WTC11 (cell line): Measurements from ENCODE around the gene PLXND1.

ENCODE experiments used
- CREB1 ChIP-seq: sonication (generic); formaldehyde crosslinking; IDR thresholded peaks from 2 replicates; pipeline ENCODE4 v1.8.0; 2023; ENCODE audit warnings: mild to moderate bottlenecking, missing genetic modification reagents
- FOXK1 ChIP-seq: sonication (generic); formaldehyde crosslinking; IDR thresholded peaks from 2 replicates; pipeline ENCODE4 v1.8.0; 2022; ENCODE audit warnings: mild to moderate bottlenecking, moderate library complexity, missing genetic modification reagents
- FOXP1 ChIP-seq: sonication (generic); formaldehyde crosslinking; IDR thresholded peaks from 2 replicates; pipeline ENCODE4 v1.8.0; 2022; ENCODE audit warnings: missing genetic modification reagents, mild to moderate bottlenecking, moderate library complexity, borderline replicate concordance
- GABPB1 ChIP-seq: sonication (generic); formaldehyde crosslinking; IDR thresholded peaks from 2 replicates; pipeline ENCODE4 v1.8.1; 2023; ENCODE audit warnings: mild to moderate bottlenecking, missing genetic modification reagents
- NR1H2 ChIP-seq: sonication (generic); formaldehyde crosslinking; IDR thresholded peaks from 2 replicates; pipeline ENCODE4 v1.9.0; 2021; ENCODE audit warnings: mild to moderate bottlenecking, moderate library complexity, missing genetic modification reagents
- ZNF121 ChIP-seq: sonication (generic); formaldehyde crosslinking; IDR thresholded peaks from 2 replicates; pipeline ENCODE4 v1.8.0; 2023; ENCODE audit warnings: missing genetic modification reagents
- TF ChIP-seq, protein P1 (sequence below): fragments of 200-600 bp; IDR thresholded peaks from 2 replicates; pipeline ENCODE4 v1.8.0; 2022; ENCODE audit warnings: antibody characterized with exemption
- TF ChIP-seq, protein P2 (sequence below): sonication (generic); formaldehyde crosslinking; IDR thresholded peaks from 2 replicates; pipeline ENCODE4 v1.8.0; 2022; ENCODE audit warnings: mild to moderate bottlenecking, missing genetic modification reagents
- TF ChIP-seq, protein P3 (sequence below): sonication (generic); formaldehyde crosslinking; IDR thresholded peaks from 2 replicates; pipeline ENCODE4 v1.8.0; 2022; ENCODE audit warnings: mild to moderate bottlenecking, missing genetic modification reagents
- TF ChIP-seq, protein P4 (sequence below): sonication (generic); formaldehyde crosslinking; IDR thresholded peaks from 2 replicates; pipeline ENCODE4 v1.8.1; 2023; ENCODE audit warnings: mild to moderate bottlenecking, missing genetic modification reagents, moderate library complexity
- TF ChIP-seq, protein P5 (sequence below): sonication (generic); formaldehyde crosslinking; IDR thresholded peaks from 2 replicates; pipeline ENCODE4 v1.8.1; 2022; ENCODE audit warnings: low read depth, mild to moderate bottlenecking, moderate library complexity, missing genetic modification reagents, borderline replicate concordance
- TF ChIP-seq, protein P6 (sequence below): sonication (generic); formaldehyde crosslinking; IDR thresholded peaks from 2 replicates; pipeline ENCODE4 v1.8.1; 2022; ENCODE audit warnings: mild to moderate bottlenecking, missing genetic modification reagents, moderate library complexity, borderline replicate concordance
- TF ChIP-seq, protein P7 (sequence below): sonication (generic); formaldehyde crosslinking; IDR thresholded peaks from 2 replicates; pipeline ENCODE4 v1.8.0; 2023; ENCODE audit warnings: mild to moderate bottlenecking, missing genetic modification reagents
- TF ChIP-seq, protein P8 (sequence below): sonication (generic); formaldehyde crosslinking; conservative IDR thresholded peaks from 2 replicates; pipeline ENCODE4 v1.8.1; 2022; ENCODE audit warnings: mild to moderate bottlenecking, missing genetic modification reagents

DNA sequence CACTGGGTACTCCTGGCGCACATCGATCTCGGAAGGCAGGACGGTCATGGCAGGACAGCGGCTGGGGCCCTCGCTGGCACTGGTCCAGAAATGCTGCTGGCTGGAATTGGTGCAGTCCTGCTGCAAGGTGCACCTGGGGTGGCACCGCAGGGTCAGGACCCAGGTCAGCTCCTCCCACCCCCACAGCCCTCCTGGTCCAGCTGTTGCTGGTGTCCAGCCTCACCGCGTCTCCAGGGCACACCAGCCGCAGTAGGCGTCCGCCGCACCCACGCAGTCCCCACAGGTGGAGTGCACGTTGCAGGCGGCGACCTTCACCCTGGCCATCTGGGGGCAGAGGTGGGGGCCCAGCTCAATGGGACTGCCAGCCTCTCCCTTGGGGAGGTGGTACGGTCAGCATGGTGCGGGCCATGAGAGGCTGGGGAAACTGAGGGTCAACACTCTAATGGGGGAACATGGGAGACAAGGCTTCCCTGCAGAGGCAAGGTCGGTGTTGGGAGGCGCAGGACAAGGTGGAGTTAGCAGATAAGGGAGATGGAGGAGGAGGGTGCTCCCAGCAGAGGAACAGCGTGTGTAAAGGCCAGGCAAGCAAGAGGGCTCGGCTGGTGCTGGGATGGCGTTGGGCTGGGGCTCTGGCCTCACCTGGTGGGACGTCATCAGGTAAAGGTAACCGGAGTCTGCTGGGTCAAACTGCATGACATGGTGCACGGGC, 20.4 kb downstream of the PLXND1 start:
- TF ChIP-seq, protein P1, sequence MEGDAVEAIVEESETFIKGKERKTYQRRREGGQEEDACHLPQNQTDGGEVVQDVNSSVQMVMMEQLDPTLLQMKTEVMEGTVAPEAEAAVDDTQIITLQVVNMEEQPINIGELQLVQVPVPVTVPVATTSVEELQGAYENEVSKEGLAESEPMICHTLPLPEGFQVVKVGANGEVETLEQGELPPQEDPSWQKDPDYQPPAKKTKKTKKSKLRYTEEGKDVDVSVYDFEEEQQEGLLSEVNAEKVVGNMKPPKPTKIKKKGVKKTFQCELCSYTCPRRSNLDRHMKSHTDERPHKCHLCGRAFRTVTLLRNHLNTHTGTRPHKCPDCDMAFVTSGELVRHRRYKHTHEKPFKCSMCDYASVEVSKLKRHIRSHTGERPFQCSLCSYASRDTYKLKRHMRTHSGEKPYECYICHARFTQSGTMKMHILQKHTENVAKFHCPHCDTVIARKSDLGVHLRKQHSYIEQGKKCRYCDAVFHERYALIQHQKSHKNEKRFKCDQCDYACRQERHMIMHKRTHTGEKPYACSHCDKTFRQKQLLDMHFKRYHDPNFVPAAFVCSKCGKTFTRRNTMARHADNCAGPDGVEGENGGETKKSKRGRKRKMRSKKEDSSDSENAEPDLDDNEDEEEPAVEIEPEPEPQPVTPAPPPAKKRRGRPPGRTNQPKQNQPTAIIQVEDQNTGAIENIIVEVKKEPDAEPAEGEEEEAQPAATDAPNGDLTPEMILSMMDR, result no peak
- TF ChIP-seq GABPB1 (CRISPR knock-in tag), result no peak
- TF ChIP-seq, protein P2, sequence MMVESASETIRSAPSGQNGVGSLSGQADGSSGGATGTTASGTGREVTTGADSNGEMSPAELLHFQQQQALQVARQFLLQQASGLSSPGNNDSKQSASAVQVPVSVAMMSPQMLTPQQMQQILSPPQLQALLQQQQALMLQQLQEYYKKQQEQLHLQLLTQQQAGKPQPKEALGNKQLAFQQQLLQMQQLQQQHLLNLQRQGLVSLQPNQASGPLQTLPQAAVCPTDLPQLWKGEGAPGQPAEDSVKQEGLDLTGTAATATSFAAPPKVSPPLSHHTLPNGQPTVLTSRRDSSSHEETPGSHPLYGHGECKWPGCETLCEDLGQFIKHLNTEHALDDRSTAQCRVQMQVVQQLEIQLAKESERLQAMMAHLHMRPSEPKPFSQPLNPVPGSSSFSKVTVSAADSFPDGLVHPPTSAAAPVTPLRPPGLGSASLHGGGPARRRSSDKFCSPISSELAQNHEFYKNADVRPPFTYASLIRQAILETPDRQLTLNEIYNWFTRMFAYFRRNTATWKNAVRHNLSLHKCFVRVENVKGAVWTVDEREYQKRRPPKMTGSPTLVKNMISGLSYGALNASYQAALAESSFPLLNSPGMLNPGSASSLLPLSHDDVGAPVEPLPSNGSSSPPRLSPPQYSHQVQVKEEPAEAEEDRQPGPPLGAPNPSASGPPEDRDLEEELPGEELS (CRISPR knock-in tag), result no peak
- TF ChIP-seq FOXP1 (CRISPR knock-in tag), result no peak
- TF ChIP-seq, protein P3, sequence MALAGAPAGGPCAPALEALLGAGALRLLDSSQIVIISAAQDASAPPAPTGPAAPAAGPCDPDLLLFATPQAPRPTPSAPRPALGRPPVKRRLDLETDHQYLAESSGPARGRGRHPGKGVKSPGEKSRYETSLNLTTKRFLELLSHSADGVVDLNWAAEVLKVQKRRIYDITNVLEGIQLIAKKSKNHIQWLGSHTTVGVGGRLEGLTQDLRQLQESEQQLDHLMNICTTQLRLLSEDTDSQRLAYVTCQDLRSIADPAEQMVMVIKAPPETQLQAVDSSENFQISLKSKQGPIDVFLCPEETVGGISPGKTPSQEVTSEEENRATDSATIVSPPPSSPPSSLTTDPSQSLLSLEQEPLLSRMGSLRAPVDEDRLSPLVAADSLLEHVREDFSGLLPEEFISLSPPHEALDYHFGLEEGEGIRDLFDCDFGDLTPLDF (CRISPR knock-in tag), result no peak
- TF ChIP-seq, protein P4, sequence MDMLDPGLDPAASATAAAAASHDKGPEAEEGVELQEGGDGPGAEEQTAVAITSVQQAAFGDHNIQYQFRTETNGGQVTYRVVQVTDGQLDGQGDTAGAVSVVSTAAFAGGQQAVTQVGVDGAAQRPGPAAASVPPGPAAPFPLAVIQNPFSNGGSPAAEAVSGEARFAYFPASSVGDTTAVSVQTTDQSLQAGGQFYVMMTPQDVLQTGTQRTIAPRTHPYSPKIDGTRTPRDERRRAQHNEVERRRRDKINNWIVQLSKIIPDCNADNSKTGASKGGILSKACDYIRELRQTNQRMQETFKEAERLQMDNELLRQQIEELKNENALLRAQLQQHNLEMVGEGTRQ (CRISPR knock-in tag), result no peak
- TF ChIP-seq ZNF121 (CRISPR knock-in tag), result no peak
- TF ChIP-seq, protein P5, sequence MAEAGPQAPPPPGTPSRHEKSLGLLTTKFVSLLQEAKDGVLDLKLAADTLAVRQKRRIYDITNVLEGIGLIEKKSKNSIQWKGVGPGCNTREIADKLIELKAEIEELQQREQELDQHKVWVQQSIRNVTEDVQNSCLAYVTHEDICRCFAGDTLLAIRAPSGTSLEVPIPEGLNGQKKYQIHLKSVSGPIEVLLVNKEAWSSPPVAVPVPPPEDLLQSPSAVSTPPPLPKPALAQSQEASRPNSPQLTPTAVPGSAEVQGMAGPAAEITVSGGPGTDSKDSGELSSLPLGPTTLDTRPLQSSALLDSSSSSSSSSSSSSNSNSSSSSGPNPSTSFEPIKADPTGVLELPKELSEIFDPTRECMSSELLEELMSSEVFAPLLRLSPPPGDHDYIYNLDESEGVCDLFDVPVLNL (CRISPR knock-in tag), result no peak
- no peak for TF ChIP-seq NR1H2 (CRISPR knock-in tag)
- TF ChIP-seq CREB1 (CRISPR knock-in tag), result no peak
- TF ChIP-seq, protein P6, sequence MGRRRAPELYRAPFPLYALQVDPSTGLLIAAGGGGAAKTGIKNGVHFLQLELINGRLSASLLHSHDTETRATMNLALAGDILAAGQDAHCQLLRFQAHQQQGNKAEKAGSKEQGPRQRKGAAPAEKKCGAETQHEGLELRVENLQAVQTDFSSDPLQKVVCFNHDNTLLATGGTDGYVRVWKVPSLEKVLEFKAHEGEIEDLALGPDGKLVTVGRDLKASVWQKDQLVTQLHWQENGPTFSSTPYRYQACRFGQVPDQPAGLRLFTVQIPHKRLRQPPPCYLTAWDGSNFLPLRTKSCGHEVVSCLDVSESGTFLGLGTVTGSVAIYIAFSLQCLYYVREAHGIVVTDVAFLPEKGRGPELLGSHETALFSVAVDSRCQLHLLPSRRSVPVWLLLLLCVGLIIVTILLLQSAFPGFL (CRISPR knock-in tag), result no peak
- no peak for TF ChIP-seq FOXK1
- TF ChIP-seq, protein P7, sequence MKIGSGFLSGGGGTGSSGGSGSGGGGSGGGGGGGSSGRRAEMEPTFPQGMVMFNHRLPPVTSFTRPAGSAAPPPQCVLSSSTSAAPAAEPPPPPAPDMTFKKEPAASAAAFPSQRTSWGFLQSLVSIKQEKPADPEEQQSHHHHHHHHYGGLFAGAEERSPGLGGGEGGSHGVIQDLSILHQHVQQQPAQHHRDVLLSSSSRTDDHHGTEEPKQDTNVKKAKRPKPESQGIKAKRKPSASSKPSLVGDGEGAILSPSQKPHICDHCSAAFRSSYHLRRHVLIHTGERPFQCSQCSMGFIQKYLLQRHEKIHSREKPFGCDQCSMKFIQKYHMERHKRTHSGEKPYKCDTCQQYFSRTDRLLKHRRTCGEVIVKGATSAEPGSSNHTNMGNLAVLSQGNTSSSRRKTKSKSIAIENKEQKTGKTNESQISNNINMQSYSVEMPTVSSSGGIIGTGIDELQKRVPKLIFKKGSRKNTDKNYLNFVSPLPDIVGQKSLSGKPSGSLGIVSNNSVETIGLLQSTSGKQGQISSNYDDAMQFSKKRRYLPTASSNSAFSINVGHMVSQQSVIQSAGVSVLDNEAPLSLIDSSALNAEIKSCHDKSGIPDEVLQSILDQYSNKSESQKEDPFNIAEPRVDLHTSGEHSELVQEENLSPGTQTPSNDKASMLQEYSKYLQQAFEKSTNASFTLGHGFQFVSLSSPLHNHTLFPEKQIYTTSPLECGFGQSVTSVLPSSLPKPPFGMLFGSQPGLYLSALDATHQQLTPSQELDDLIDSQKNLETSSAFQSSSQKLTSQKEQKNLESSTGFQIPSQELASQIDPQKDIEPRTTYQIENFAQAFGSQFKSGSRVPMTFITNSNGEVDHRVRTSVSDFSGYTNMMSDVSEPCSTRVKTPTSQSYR (CRISPR knock-in tag), result no peak
- TF ChIP-seq, protein P8, sequence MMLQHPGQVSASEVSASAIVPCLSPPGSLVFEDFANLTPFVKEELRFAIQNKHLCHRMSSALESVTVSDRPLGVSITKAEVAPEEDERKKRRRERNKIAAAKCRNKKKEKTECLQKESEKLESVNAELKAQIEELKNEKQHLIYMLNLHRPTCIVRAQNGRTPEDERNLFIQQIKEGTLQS, result no peak
